BE2C (cell line): ENCODE results near the gene TBC1D2.
"Not testable (repeated sequence)": the region's sequence is repeated elsewhere in the genome, so short reads cannot be mapped to it uniquely, and the experiment has no call there.

Source experiments
- DNase-seq: peaks from one replicate; pipeline ENCODE4 v3.0.0-alpha.2; 2020
- H3K27me3 ChIP-seq: fragments of 250-450 bp; sonication (Bioruptor Pico); 2 replicates; pipeline ENCODE4 v1.5.1; 2020; ENCODE audit warnings: mild to moderate bottlenecking
- H3K36me3 ChIP-seq: fragments of 250-450 bp; sonication (Bioruptor Pico); 2 replicates; pipeline ENCODE4 v1.5.1; 2020; ENCODE audit warnings: mild to moderate bottlenecking
- H3K4me1 ChIP-seq: fragments of 250-450 bp; sonication (Bioruptor Pico); 2 replicates; pipeline ENCODE4 v1.5.1; 2020
- H3K4me3 ChIP-seq: 2 replicates; pipeline ENCODE4 v1.5.1; 2011; ENCODE audit warnings: low read depth, low read length
- H3K9me3 ChIP-seq: fragments of 250-450 bp; sonication (Bioruptor Pico); 2 replicates; pipeline ENCODE4 v1.5.1; 2020
- CTCF ChIP-seq: IDR thresholded peaks from 2 replicates; pipeline ENCODE4 v1.5.1; 2012; ENCODE audit warnings: mild to moderate bottlenecking, low read depth, low read length

Gene TBC1D2

GRCh38 chr9:98287384-98287783 lies 31.9 kb upstream of the TBC1D2 start:
- Histone ChIP-seq H3K9me3 (no peaks in the 10 kb centered on the region), H3K4me3 (no peak overlapping the region), H3K4me1 (peaks cover 4% of the 10 kb centered on the region), H3K36me3 (no peaks in the 10 kb centered on the region), H3K27me3 (no peaks in the 10 kb centered on the region)
- TF ChIP-seq CTCF: no peak
- DNase-seq: peak; percentile 27

GRCh38 chr9:98285446-98285845 lies 30.0 kb upstream of the TBC1D2 start:
- TF ChIP-seq CTCF: no peak
- no peak for DNase-seq
- no peaks in the 10 kb centered on the region for H3K9me3 ChIP-seq
- H3K4me1 ChIP-seq: peaks cover 16% of the 10 kb centered on the region
- no peak overlapping the region for H3K4me3 ChIP-seq
- H3K36me3 ChIP-seq: no peaks in the 10 kb centered on the region
- no peaks in the 10 kb centered on the region for H3K27me3 ChIP-seq

DNA sequence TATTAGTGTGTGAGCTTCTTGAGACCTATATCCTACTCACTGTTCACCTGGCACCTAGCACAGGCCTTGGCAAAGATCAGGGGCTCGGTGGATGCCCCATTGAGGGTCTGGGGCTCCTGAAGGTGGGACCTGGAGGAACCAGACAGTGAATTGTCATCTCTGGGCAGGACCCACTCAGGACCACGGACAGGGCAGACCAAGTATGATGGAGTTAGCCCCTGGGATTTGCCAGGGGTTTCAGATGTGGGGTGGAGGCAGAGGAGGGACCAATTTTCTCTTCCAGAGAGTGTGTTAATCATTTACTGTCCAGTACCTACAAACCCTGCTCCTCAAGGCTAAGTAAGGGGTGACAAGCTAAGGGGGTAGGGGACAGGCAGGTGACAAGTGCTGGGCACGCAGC lies 29.3 kb upstream of the TBC1D2 start:
- Histone ChIP-seq H3K4me3 (no peak overlapping the region), H3K9me3 (no peaks in the 10 kb centered on the region), H3K36me3 (no peaks in the 10 kb centered on the region), H3K27me3 (no peaks in the 10 kb centered on the region), H3K4me1 (peaks cover 20% of the 10 kb centered on the region)
- no peak for DNase-seq
- TF ChIP-seq CTCF: no peak

GRCh38 chr9:98283143-98283542 lies 27.7 kb upstream of the TBC1D2 start:
- H3K36me3 ChIP-seq, H3K27me3 ChIP-seq, H3K4me3 ChIP-seq, H3K9me3 ChIP-seq, DNase-seq: not testable (repeated sequence)
- peaks cover 27% of the 10 kb centered on the region for H3K4me1 ChIP-seq

GRCh38 chr9:98281281-98281680 lies 25.8 kb upstream of the TBC1D2 start:
- Histone ChIP-seq H3K27me3 (no peaks in the 10 kb centered on the region), H3K4me3 (peak overlapping the region; percentile 3), H3K36me3 (no peaks in the 10 kb centered on the region), H3K4me1 (peaks cover 27% of the 10 kb centered on the region), H3K9me3 (no peaks in the 10 kb centered on the region)
- DNase-seq: no peak
- no peak for TF ChIP-seq CTCF

GRCh38 chr9:98280574-98280973 lies 25.1 kb upstream of the TBC1D2 start:
- Histone ChIP-seq H3K4me3 (no peak overlapping the region), H3K27me3 (no peaks in the 10 kb centered on the region), H3K36me3 (no peaks in the 10 kb centered on the region), H3K9me3 (no peaks in the 10 kb centered on the region), H3K4me1 (peaks cover 30% of the 10 kb centered on the region)
- TF ChIP-seq CTCF: no peak
- DNase-seq: peak; percentile 96

GRCh38 chr9:98280162-98280561 lies 24.7 kb upstream of the TBC1D2 start:
- no peaks in the 10 kb centered on the region for H3K27me3 ChIP-seq
- no peak overlapping the region for H3K4me3 ChIP-seq
- no peaks in the 10 kb centered on the region for H3K36me3 ChIP-seq
- H3K4me1 ChIP-seq: peaks cover 33% of the 10 kb centered on the region
- H3K9me3 ChIP-seq: no peaks in the 10 kb centered on the region
- peak; percentile 89 for DNase-seq
- no peak for TF ChIP-seq CTCF
